Subcutaneous adipose tissue (tissue), 4 donors: ENCODE data around the gene AGAP3. TPM values are rescaled to one million over a fixed set of nuclear protein-coding genes. Genes with fewer than 3 reads are reported as not detected.

ENCODE experiments used
- CTCF ChIP-seq: fragments of 450-650 bp; IDR thresholded peaks from one replicate; pipeline ENCODE4 v1.5.1; 2016; ENCODE audit warnings: low read depth, mild to moderate bottlenecking, control low read depth, antibody characterized with exemption, moderate library complexity
- total RNA-seq, 4 donors: library from RNA; depleted of rRNA; stranded (reverse); fragments of >200 nt; gene quantifications; one replicate each; pipeline ENCODE4 v1.1.0, GENCODE V29; 2016

AGAP3 gene
- total RNA-seq, 4 donors from 2014 or later = 54.4 to 86.7 (median 62.7) TPM

DNA sequence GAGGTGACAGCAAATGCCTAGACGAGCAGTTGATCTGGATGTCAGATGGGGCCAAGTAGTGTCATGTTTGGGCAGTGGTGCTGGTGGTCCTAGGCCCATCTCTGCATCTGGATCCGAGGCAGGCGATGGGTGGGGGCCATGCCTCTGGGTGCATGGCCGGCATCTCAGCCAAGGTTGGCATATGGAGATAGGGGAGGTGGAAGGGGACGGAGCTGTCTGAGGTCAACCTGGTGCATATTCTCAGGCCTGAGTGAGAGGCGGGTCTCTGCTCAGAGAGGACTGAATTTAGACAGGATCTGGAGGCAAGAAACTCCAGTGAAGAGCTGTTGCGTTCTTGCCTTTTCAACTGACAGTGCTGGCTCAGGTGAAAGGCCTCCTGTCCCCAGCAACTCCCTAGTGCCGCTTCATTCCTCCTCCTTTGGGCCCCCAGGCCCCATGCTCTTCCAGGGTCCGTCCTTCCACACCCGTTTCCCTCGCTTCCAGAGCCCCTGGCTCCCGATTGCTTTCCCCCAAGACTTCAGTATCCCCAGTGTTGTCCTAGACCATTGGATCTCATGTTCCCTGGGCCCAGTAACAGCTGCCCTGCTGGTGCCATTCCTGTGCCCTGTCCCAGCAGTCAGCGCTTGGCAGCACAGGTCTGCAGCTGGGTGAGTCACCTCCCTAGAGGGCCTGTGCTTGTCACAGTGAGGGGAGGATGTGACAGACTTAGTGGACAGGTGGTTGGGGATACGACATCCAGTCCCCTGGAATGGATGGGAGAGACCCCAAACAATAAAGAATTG is 48.7 kb downstream of the AGAP3 start:
- no peak for TF ChIP-seq CTCF

- no peak for TF ChIP-seq CTCF
These were observed 49.2 kb downstream of the AGAP3 start for GRCh38 chr7:151135525-151135845.

DNA sequence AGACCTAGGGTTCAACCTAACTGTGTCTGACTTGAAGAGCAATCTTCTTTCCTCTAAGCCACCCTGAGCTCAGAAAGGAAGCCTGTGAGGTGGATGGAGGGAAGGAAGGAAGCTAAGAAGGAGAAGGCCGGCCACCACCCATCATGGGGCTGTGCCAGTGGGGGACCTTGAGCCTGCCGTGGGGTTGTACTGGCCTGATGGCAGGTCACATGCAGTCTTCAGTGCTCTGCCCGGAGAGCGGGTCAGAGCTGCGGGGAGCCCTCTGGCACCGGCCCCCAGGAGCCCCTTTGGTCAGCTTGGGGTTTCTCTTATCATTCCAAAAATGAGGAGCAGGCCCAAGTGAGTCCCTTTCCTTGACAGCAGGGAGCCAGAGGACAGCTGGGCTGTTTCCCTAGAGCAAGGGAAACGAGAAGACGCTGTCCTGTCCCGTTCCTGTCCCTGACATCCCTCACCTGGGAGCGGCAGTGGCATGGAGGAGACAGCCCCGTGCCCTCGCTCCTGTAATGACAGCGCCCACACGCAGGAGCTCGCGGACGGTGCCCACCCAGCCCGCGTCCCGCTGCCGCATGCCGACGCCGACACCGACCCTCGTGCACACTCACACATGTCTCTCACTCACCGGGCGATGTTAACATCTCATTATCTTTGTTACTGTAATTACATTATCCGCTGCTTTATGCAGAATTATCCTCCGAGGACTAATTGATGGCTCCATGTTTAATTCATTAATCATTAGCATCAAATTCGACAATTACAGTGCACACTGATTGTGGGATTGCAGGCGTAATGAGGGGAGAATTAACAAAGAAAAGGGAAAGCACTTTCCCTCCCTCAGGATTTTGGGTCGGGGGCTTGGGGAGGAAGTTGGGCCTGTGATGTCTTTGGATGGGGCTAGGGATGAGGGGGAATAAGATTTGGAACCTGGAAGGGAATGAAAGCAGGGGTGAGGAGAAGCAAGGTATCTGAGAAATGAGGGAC is 49.9 kb downstream of the AGAP3 start:
- no peak for TF ChIP-seq CTCF

DNA sequence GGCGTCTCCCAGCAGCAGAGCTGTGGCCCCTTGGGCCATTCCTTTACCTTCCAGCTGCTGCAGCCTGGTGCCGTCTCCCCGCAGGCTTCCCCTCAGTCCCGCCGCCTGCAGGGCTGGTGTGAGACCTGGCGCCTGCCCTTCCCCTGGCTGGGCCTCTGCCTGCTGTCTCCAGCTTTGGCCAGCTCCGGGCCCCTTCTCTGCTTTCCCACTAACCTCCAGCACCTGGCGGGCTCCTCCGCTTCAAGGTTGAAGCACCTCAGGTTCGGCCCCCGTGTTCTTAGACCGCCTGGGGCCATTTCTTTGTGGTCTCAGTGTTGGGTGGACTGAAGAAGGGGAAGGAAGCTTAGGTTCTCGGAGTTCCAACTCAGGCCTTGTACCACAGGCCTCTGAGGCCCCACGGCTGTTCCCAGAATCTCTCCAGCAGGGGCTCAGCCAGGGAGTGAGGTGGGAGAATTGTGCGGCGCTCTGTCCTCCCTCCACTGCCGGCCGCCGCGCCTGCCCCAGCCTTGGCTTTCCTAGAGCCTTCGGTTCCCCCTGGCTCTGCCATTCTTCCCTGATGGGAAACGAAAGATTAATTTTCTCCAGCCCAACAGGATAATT is 50.9 kb downstream of the AGAP3 start:
- TF ChIP-seq CTCF = no peak

DNA sequence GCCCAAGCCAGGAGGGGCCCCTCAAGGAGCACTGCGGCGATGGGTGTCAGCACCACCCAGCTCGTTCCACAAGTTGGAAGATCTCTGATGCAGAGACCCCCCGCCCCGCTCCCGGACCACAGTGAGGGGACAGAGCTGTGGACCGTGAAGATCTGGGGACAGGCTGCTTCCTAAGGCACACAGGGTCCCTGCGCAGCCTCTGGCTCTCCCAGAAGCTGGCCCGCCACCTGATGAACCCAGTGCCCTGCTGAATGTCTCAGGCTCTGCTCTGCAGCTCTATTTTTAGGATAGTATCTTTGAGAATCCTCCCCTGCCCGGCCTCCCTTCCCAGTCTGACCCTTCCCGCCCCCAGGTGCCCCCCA is 51.5 kb downstream of the AGAP3 start:
- TF ChIP-seq CTCF = no peak

DNA sequence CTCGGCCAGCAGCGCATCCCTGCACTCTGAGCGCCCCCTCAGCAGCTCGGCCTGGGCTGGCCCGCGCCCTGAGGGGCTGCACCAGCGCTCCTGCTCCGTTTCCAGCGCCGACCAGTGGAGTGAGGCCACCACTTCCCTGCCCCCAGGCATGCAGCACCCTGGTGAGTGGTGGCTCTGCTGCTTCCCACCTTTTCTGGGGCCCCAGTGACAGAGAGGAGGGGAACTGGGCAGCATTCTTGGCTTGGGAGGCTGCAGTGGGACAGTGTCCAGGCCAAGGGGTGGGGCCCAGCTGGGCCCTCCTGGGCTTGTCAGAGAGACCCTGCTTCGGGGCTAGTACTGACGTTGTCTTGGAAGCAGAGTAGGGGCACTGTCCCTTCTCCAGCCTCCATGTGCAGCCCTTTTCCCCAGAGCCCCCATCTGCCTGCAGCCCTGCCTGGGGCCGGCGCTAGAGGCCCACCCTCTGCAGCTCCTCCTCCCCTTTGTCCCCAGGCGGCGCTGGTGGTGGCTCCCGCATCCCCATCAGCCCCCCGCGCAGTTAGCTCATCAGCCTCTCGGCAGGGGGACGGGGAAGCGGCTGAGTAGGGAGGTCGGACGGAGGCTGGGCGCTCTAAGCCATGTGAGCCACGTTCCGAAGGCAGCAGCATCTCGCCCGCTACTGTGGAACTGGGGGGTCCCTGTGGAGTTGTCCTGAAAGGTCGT is 52.0 kb downstream of the AGAP3 start:
- no peak for TF ChIP-seq CTCF
